Natural killer cell (primary cell): ENCODE results near the gene LRRC74B. TPM values are rescaled to one million over a fixed set of nuclear protein-coding genes. Genes with fewer than 3 reads are reported as not detected.

Source experiments
- ATAC-seq, 3 donors: fragments of 150-1000 bp in 2 of 3; fragments of 200-7000 bp in 1 of 3; cut with Tn5 transposase; 1 replicate in 1 of 3; 2 replicates in 2 of 3; pipeline ENCODE4 v1.10.0; 2021; ENCODE audit warnings: mild to moderate bottlenecking in 2 of 3, moderate library complexity in 2 of 3
- DNase-seq, 2 donors: peaks; one replicate each; pipeline versions ENCODE4 v3.0.0 to v3.0.0-alpha.2; 2013 to 2021; ENCODE audit warnings: mixed read lengths in 1 of 2
- H3K27ac ChIP-seq: one replicate; pipeline ENCODE4 v1.5.1; 2013; ENCODE audit warnings: mild to moderate bottlenecking, low read length
- H3K27me3 ChIP-seq: one replicate; pipeline ENCODE4 v1.6.1; 2013; ENCODE audit warnings: low read length; ENCODE audit not compliant: control insufficient read depth, insufficient read depth
- H3K36me3 ChIP-seq: one replicate; pipeline ENCODE4 v1.6.1; 2013; ENCODE audit warnings: low read length; ENCODE audit not compliant: control insufficient read depth, insufficient read depth
- H3K4me1 ChIP-seq: one replicate; pipeline ENCODE4 v1.6.1; 2013; ENCODE audit warnings: low read length; ENCODE audit not compliant: control insufficient read depth, insufficient read depth
- H3K4me3 ChIP-seq: one replicate; pipeline ENCODE4 v1.5.1; 2013; ENCODE audit warnings: low read length
- H3K9me3 ChIP-seq: one replicate; pipeline ENCODE4 v1.6.1; 2013; ENCODE audit warnings: low read length; ENCODE audit not compliant: control insufficient read depth, insufficient read depth
- H3K27ac Mint-ChIP-seq, 2 donors: one replicate each; pipeline ENCODE4 v1.8.0; 2022; ENCODE audit warnings: mild to moderate bottlenecking in 2 of 2, mixed read lengths in 2 of 2, moderate library complexity in 1 of 2
- H3K27me3 Mint-ChIP-seq, 2 donors: one replicate each; pipeline ENCODE4 v1.8.0; 2022; ENCODE audit warnings: low read depth in 2 of 2, mixed read lengths in 2 of 2
- H3K36me3 Mint-ChIP-seq: one replicate; pipeline ENCODE4 v1.8.0; 2022; ENCODE audit warnings: mixed read lengths
- H3K4me1 Mint-ChIP-seq, 2 donors: one replicate each; pipeline ENCODE4 v1.8.0; 2022; ENCODE audit warnings: mixed read lengths in 2 of 2
- H3K4me3 Mint-ChIP-seq: one replicate; pipeline ENCODE4 v1.8.0; 2022; ENCODE audit warnings: mild to moderate bottlenecking, moderate library complexity, mixed read lengths
- H3K9me3 Mint-ChIP-seq, 2 donors: one replicate each; pipeline ENCODE4 v1.8.0; 2022; ENCODE audit warnings: mixed read lengths in 2 of 2
- CTCF ChIP-seq: fragments of 200-600 bp; IDR thresholded peaks from one replicate; pipeline ENCODE4 v1.8.0; 2022; ENCODE audit warnings: antibody characterized with exemption
- WGBS: methylation state at CpG from one replicate; pipeline ENCODE4 v1.1.7; 2013; ENCODE audit warnings: missing lambda C conversion rate; ENCODE audit not compliant: insufficient coverage; 5-methylcytosine and 5-hydroxymethylcytosine counted together
- intact Hi-C: fragments of 100-400 bp; cut with micrococcal nuclease; formaldehyde crosslinking; loops from one replicate; pipeline ENCODE4 v1.14.2; 2022
- total RNA-seq, 4 donors: library from RNA; stranded (reverse); fragments of 120-200 nt in 1 of 4; gene quantifications; one replicate each; pipeline versions ENCODE4 v1.2.3 to v1.2.4, GENCODE V29; 2013 to 2022

The LRRC74B gene
- total RNA-seq, 3 donors from 2014 or later (not counting 1 experiment from before 2014, with no cell fraction given), result 0.11 TPM; not detected in 2

GRCh38 chr22:21000207-21000986, 45.3 kb upstream of the LRRC74B start:
- H3K9me3 Mint-ChIP-seq, result no peaks in the 10 kb centered on the region
- H3K4me1 Mint-ChIP-seq, result peaks cover 26 to 33% of the 10 kb centered on the region in 2 donors
- H3K4me3 Mint-ChIP-seq, result peak overlapping the region; percentile 59
- Histone ChIP-seq H3K9me3 (no peaks in the 10 kb centered on the region), H3K27me3 (no peaks in the 10 kb centered on the region), H3K4me3 (peak overlapping the region; percentile 87), H3K27ac (peak overlapping the region; percentile 94), H3K4me1 (peaks cover 35% of the 10 kb centered on the region), H3K36me3 (peaks cover 20% of the 10 kb centered on the region)
- WGBS, result 77% methylated on average over 20 of the region's 22 CpGs
- peak overlapping the region; percentile 98 to 99 for H3K27ac Mint-ChIP-seq
- peak in 1 of 2 donors; percentile 29 for DNase-seq
- ATAC-seq, result no peak
- TF ChIP-seq CTCF, result no peak
- no peaks in the 10 kb centered on the region for H3K27me3 Mint-ChIP-seq
- intact Hi-C loops, result no loop called here
- H3K36me3 Mint-ChIP-seq, result no peaks in the 10 kb centered on the region

DNA sequence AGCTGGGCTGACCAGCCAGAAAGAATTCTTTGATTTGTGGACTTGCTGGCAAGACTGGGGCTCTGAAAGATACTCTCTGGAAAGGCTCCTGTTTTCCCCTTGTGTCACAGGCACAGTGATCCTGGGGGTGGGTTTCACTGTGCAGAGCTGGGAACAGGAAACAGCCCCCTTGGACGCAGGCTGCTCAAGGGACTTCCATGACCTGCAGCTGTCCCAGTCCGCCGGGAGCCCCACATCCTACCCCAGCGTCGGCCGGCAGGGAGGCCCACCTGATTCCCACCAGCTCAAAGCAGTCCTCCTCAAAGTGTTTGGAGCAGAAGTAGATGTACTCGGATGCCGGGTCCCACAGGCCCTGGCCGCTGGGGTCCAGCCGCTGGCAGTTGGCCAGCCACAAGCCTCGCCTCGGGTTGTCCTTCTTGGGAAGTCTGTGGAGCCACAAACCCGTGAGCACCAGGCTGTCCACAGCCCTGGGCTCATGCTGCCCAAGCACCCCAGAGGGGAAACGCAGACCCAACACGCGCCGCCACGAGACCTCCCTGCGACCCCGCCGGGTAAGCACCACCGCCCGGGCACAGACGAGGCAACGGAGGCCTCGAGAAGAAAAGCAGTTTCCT, 44.7 kb upstream of the LRRC74B start:
- Mint-ChIP-seq H3K9me3 (no peaks in the 10 kb centered on the region), H3K27me3 (no peaks in the 10 kb centered on the region), H3K36me3 (no peaks in the 10 kb centered on the region), H3K4me1 (peaks cover 26 to 33% of the 10 kb centered on the region in 2 donors), H3K4me3 (peak overlapping the region; percentile 93), H3K27ac (peak overlapping the region; percentile 98 to 99)
- peaks cover 18% of the 10 kb centered on the region for H3K36me3 ChIP-seq
- ATAC-seq (no peak), DNase-seq (peak in 1 of 2 donors; percentile 37)
- 3% methylated on average over 26 of the region's 26 CpGs for WGBS
- H3K4me1 ChIP-seq, result peaks cover 35% of the 10 kb centered on the region
- H3K27ac ChIP-seq, result peak overlapping the region; percentile 94
- H3K4me3 ChIP-seq, result peak overlapping the region; percentile 87
- TF ChIP-seq CTCF, result no peak
- H3K9me3 ChIP-seq, result no peaks in the 10 kb centered on the region
- H3K27me3 ChIP-seq, result no peaks in the 10 kb centered on the region
- intact Hi-C loops, result loop anchor here (1.0 kb wide), 1 partner anchor 19 kb away; the partner anchor contains the start of gene LZTR1

GRCh38 chr22:21001601-21002325, 44.0 kb upstream of the LRRC74B start, which contains the start of gene THAP7:
Gene THAP7 (minus strand): TSS chr22:21002118. CDS start chr22:21001911, 207 bp downstream.
- peak; percentile 96 to 99 for DNase-seq
- Mint-ChIP-seq H3K27ac (peak within 1 kb of the TSS; percentile 98 to 99), H3K4me3 (peak within 1 kb of the TSS; percentile 93), H3K4me1 (peaks cover 26 to 33% of the 10 kb centered on the region in 2 donors), H3K27me3 (no peaks in the 10 kb centered on the region), H3K9me3 (no peaks in the 10 kb centered on the region), H3K36me3 (no peaks in the 10 kb centered on the region)
- H3K27me3 ChIP-seq, result no peaks in the 10 kb centered on the region
- peaks cover 35% of the 10 kb centered on the region for H3K4me1 ChIP-seq
- H3K4me3 ChIP-seq, result peak within 1 kb of the TSS; percentile 87
- TF ChIP-seq CTCF, result no peak
- ATAC-seq, result peak; percentile 88 to 96 (median 90)
- H3K36me3 ChIP-seq, result peaks cover 17% of the 10 kb centered on the region
- peak within 1 kb of the TSS; percentile 94 for H3K27ac ChIP-seq
- no peaks in the 10 kb centered on the region for H3K9me3 ChIP-seq
- under 1% methylated on average over 83 of the region's 83 CpGs for WGBS
- intact Hi-C loops, result loop anchor here (1.0 kb wide), 2 partner anchors 13 to 19 kb away; partner anchors contain the start of gene LZTR1
